Left ventricle myocardium superior (tissue), 1 donor: ENCODE measurements around the gene MGAT4A. TPM values are rescaled to one million over a fixed set of nuclear protein-coding genes. Genes with fewer than 3 reads are reported as not detected.
"Not testable (repeated sequence)": the region's sequence is repeated elsewhere in the genome, so short reads cannot be mapped to it uniquely, and the experiment has no call there.

Source experiments
- ATAC-seq: fragments of 200-7000 bp; cut with Tn5 transposase; one replicate; pipeline ENCODE4 v1.9.1; 2020; ENCODE audit warnings: mild to moderate bottlenecking, moderate library complexity
- DNase-seq: peaks from one replicate; pipeline ENCODE4 v3.0.0-alpha.2; 2020
- intact Hi-C: fragments of 100-400 bp; cut with micrococcal nuclease; formaldehyde crosslinking; loops from one replicate; pipeline ENCODE4 v1.11.0; 2022
- total RNA-seq: library from RNA; stranded (reverse); fragmentation: NEBNext Ultra II Directional; extraction: Animal tissue kit (Norgen Biotek cat#: 25700); gene quantifications from one replicate; pipeline ENCODE4 v1.2.1, GENCODE V29; 2021
- donor health status: DM: no; HTN: yes; CAD: no; lungs with severe emphysema.

The MGAT4A gene
- total RNA-seq, 1 donor from 2014 or later = 18.8 TPM

GRCh38 chr2:98761909-98762308 is 31.0 kb upstream of the MGAT4A start:
- no peak for DNase-seq
- no peak for ATAC-seq
- intact Hi-C loops = no loop called here

GRCh38 chr2:98761267-98761781 is 30.4 kb upstream of the MGAT4A start:
- DNase-seq (no peak), ATAC-seq (peak; percentile 20)
- intact Hi-C loops = no loop called here

GRCh38 chr2:98759827-98760625 is 29.1 kb upstream of the MGAT4A start:
- intact Hi-C loops = no loop called here
- DNase-seq (no peak), ATAC-seq (no peak)

- intact Hi-C loops = no loop called here
- ATAC-seq = no peak
- no peak for DNase-seq
These were observed 28.4 kb upstream of the MGAT4A start for GRCh38 chr2:98759338-98759737.

GRCh38 chr2:98757904-98758421 is 27.0 kb upstream of the MGAT4A start:
- DNase-seq (peak; percentile 64), ATAC-seq (peak; percentile 94)
- intact Hi-C loops = no loop called here

GRCh38 chr2:98753801-98754200 is 22.9 kb upstream of the MGAT4A start:
- DNase-seq (no peak), ATAC-seq (no peak)
- intact Hi-C loops = no loop called here

GRCh38 chr2:98752711-98753110 is 21.8 kb upstream of the MGAT4A start:
- ATAC-seq, DNase-seq, intact Hi-C loops: not testable (repeated sequence)

- no peak for DNase-seq
- intact Hi-C loops = no loop called here
- no peak for ATAC-seq
These were observed 20.8 kb upstream of the MGAT4A start for GRCh38 chr2:98751748-98752147.

GRCh38 chr2:98750593-98751282 is 19.8 kb upstream of the MGAT4A start:
- no peak for ATAC-seq
- intact Hi-C loops = no loop called here
- DNase-seq = no peak

- peak; percentile 87 for ATAC-seq
- DNase-seq = no peak
- intact Hi-C loops = no loop called here
These were observed 18.1 kb upstream of the MGAT4A start for GRCh38 chr2:98749066-98749450.

- no peak for DNase-seq
- peak; percentile 15 for ATAC-seq
- intact Hi-C loops = no loop called here
These were observed 17.5 kb upstream of the MGAT4A start for GRCh38 chr2:98748292-98749065.

GRCh38 chr2:98747888-98748287 is 17.0 kb upstream of the MGAT4A start:
- DNase-seq = no peak
- ATAC-seq = no peak
- intact Hi-C loops = no loop called here

GRCh38 chr2:98746426-98746825 is 15.5 kb upstream of the MGAT4A start:
- no peak for ATAC-seq
- intact Hi-C loops = no loop called here
- DNase-seq = no peak

- no peak for DNase-seq
- intact Hi-C loops = no loop called here
- ATAC-seq = peak; percentile 14
These were observed 13.7 kb upstream of the MGAT4A start for GRCh38 chr2:98744595-98744994.

GRCh38 chr2:98743835-98744234 is 12.9 kb upstream of the MGAT4A start:
- intact Hi-C loops = no loop called here
- DNase-seq = no peak
- ATAC-seq = peak; percentile 79

GRCh38 chr2:98739020-98739419 is 8.1 kb upstream of the MGAT4A start:
- ATAC-seq (no peak), DNase-seq (no peak)
- intact Hi-C loops = no loop called here

- ATAC-seq (no peak), DNase-seq (no peak)
- intact Hi-C loops = no loop called here
These were observed 7.4 kb upstream of the MGAT4A start for GRCh38 chr2:98738304-98738703.

GRCh38 chr2:98737848-98738247 is 6.9 kb upstream of the MGAT4A start:
- DNase-seq = no peak
- ATAC-seq = no peak
- intact Hi-C loops = no loop called here

GRCh38 chr2:98736464-98736889 is 5.5 kb upstream of the MGAT4A start:
- ATAC-seq (no peak), DNase-seq (no peak)
- intact Hi-C loops = no loop called here
